ENCODE measurements around the gene EIF4E.

The EIF4E gene

GRCh38 chr4:98861100-98861884 lies 67.6 kb downstream of the EIF4E start:
- Histone ChIP-seq H2BK5ac (ENCODE audit: low read depth, low read length, poor library complexity, severe bottlenecking) (no peak overlapping the region), H3K79me1 (replicated peaks; ENCODE audit: low read length, poor library complexity, severe bottlenecking) (no peaks in the 10 kb centered on the region), H3K9me3 (ENCODE audit: control insufficient read depth, low read length) (no peaks in the 10 kb centered on the region), H4K8ac (ENCODE audit: low read length) (no peak overlapping the region), H2AK5ac (ENCODE audit: low read length, severe bottlenecking) (no peak overlapping the region), H3K4me3 (ENCODE audit: insufficient read depth in 1 of 2, low read depth in 1 of 2, low read length in 2 of 2) (no peak overlapping the region), H2BK12ac (ENCODE audit: low read length in 2 of 2) (no peak overlapping the region), H3K4me2 (ENCODE audit: low read length, poor library complexity, severe bottlenecking) (no peak overlapping the region), H3K9ac (ENCODE audit: low read length) (no peak overlapping the region), H2BK120ac (ENCODE audit: low read depth, low read length) (no peak overlapping the region), H3K27ac (ENCODE audit: low read length, poor library complexity, severe bottlenecking) (no peak overlapping the region), H2BK15ac (ENCODE audit: low read depth, poor library complexity, severe bottlenecking) (no peak overlapping the region), H4K91ac (ENCODE audit: low read length) (no peak overlapping the region), H3K4me1 (ENCODE audit: control insufficient read depth, insufficient read depth, low read depth, low read length) (no peaks in the 10 kb centered on the region), H2AFZ (ENCODE audit: low read depth, low read length) (no peak overlapping the region), H3K14ac (ENCODE audit: low read length in 2 of 2) (no peak overlapping the region), H3K18ac (ENCODE audit: low read depth in 1 of 2, low read length in 2 of 2) (no peak overlapping the region), H3K36me3 (ENCODE audit: control insufficient read depth in 1 of 2, insufficient read depth in 2 of 2, low read depth in 1 of 2, low read length in 2 of 2) (no peaks in the 10 kb centered on the region), H3K23ac (ENCODE audit: low read length in 2 of 2) (no peak overlapping the region), H3K27me3 (ENCODE audit: control insufficient read depth in 1 of 2, insufficient read depth in 1 of 2, low read length in 2 of 2) (no peaks in the 10 kb centered on the region), H3K4ac (ENCODE audit: low read depth in 1 of 2, low read length in 2 of 2) (no peak overlapping the region)
- WGBS = 90% methylated on average over 2 of the region's 3 CpGs
- DNase-seq = no peak

GRCh38 chr4:98851806-98852205 lies 77.1 kb downstream of the EIF4E start:
- no peak overlapping the region for H3K4me2 ChIP-seq (ENCODE audit: low read length, poor library complexity, severe bottlenecking)
- no peaks in the 10 kb centered on the region for H3K36me3 ChIP-seq (ENCODE audit: control insufficient read depth in 1 of 2, insufficient read depth in 2 of 2, low read depth in 1 of 2, low read length in 2 of 2)

GRCh38 chr4:98850937-98851336 lies 78.0 kb downstream of the EIF4E start:
- Histone ChIP-seq H2BK12ac (ENCODE audit: low read length in 2 of 2) (no peak overlapping the region), H3K27ac (ENCODE audit: low read length, poor library complexity, severe bottlenecking) (no peak overlapping the region), H4K8ac (ENCODE audit: low read length) (no peak overlapping the region), H2BK5ac (ENCODE audit: low read depth, low read length, poor library complexity, severe bottlenecking) (no peak overlapping the region), H3K9me3 (ENCODE audit: control insufficient read depth, low read length) (peaks cover 4% of the 10 kb centered on the region), H2AFZ (ENCODE audit: low read depth, low read length) (no peak overlapping the region), H2BK15ac (ENCODE audit: low read depth, poor library complexity, severe bottlenecking) (no peak overlapping the region), H3K23ac (ENCODE audit: low read length in 2 of 2) (no peak overlapping the region), H3K27me3 (ENCODE audit: control insufficient read depth in 1 of 2, insufficient read depth in 1 of 2, low read length in 2 of 2) (no peaks in the 10 kb centered on the region), H3K79me1 (replicated peaks; ENCODE audit: low read length, poor library complexity, severe bottlenecking) (no peaks in the 10 kb centered on the region), H3K18ac (ENCODE audit: low read depth in 1 of 2, low read length in 2 of 2) (no peak overlapping the region), H4K91ac (ENCODE audit: low read length) (no peak overlapping the region), H2AK5ac (ENCODE audit: low read length, severe bottlenecking) (no peak overlapping the region), H3K9ac (ENCODE audit: low read length) (no peak overlapping the region), H3K14ac (ENCODE audit: low read length in 2 of 2) (no peak overlapping the region), H3K4me3 (ENCODE audit: insufficient read depth in 1 of 2, low read depth in 1 of 2, low read length in 2 of 2) (no peak overlapping the region), H3K4ac (ENCODE audit: low read depth in 1 of 2, low read length in 2 of 2) (no peak overlapping the region), H2BK120ac (ENCODE audit: low read depth, low read length) (no peak overlapping the region), H3K4me2 (ENCODE audit: low read length, poor library complexity, severe bottlenecking) (no peak overlapping the region), H3K36me3 (ENCODE audit: control insufficient read depth in 1 of 2, insufficient read depth in 2 of 2, low read depth in 1 of 2, low read length in 2 of 2) (no peaks in the 10 kb centered on the region), H3K4me1 (ENCODE audit: control insufficient read depth, insufficient read depth, low read depth, low read length) (no peaks in the 10 kb centered on the region)
- DNase-seq = no peak

More at GRCh38 chr4:98851806-98852205, 77.1 kb downstream of the EIF4E start:
- H3K4ac ChIP-seq (ENCODE audit: low read depth in 1 of 2, low read length in 2 of 2) = no peak overlapping the region
- H3K23ac ChIP-seq (ENCODE audit: low read length in 2 of 2) = no peak overlapping the region
- H3K79me1 ChIP-seq (replicated peaks; ENCODE audit: low read length, poor library complexity, severe bottlenecking) = no peaks in the 10 kb centered on the region
- no peak overlapping the region for H2BK5ac ChIP-seq (ENCODE audit: low read depth, low read length, poor library complexity, severe bottlenecking)
- peak; percentile 59 for DNase-seq
- no peaks in the 10 kb centered on the region for H3K27me3 ChIP-seq (ENCODE audit: control insufficient read depth in 1 of 2, insufficient read depth in 1 of 2, low read length in 2 of 2)
- no peaks in the 10 kb centered on the region for H3K9me3 ChIP-seq (ENCODE audit: control insufficient read depth, low read length)
- no CpG with 5 or more reads among the region's 3 CpGs for WGBS
- H4K8ac ChIP-seq (ENCODE audit: low read length) = no peak overlapping the region
- no peaks in the 10 kb centered on the region for H3K4me1 ChIP-seq (ENCODE audit: control insufficient read depth, insufficient read depth, low read depth, low read length)
- no peak overlapping the region for H3K9ac ChIP-seq (ENCODE audit: low read length)
- no peak overlapping the region for H3K27ac ChIP-seq (ENCODE audit: low read length, poor library complexity, severe bottlenecking)
- H2BK15ac ChIP-seq (ENCODE audit: low read depth, poor library complexity, severe bottlenecking) = no peak overlapping the region
- H3K4me3 ChIP-seq (ENCODE audit: insufficient read depth in 1 of 2, low read depth in 1 of 2, low read length in 2 of 2) = no peak overlapping the region
- no peak overlapping the region for H2AK5ac ChIP-seq (ENCODE audit: low read length, severe bottlenecking)
- H3K14ac ChIP-seq (ENCODE audit: low read length in 2 of 2) = no peak overlapping the region
- H3K18ac ChIP-seq (ENCODE audit: low read depth in 1 of 2, low read length in 2 of 2) = no peak overlapping the region
- H2BK12ac ChIP-seq (ENCODE audit: low read length in 2 of 2) = no peak overlapping the region
- no peak overlapping the region for H2AFZ ChIP-seq (ENCODE audit: low read depth, low read length)
- no peak overlapping the region for H2BK120ac ChIP-seq (ENCODE audit: low read depth, low read length)
- no peak overlapping the region for H4K91ac ChIP-seq (ENCODE audit: low read length)

- H3K23ac ChIP-seq (ENCODE audit: low read length in 2 of 2) = no peak overlapping the region
- DNase-seq = no peak
- H2AK5ac ChIP-seq (ENCODE audit: low read length, severe bottlenecking) = no peak overlapping the region
- no peak overlapping the region for H4K91ac ChIP-seq (ENCODE audit: low read length)
- no peak overlapping the region for H3K4me3 ChIP-seq (ENCODE audit: insufficient read depth in 1 of 2, low read depth in 1 of 2, low read length in 2 of 2)
- H3K4ac ChIP-seq (ENCODE audit: low read depth in 1 of 2, low read length in 2 of 2) = no peak overlapping the region
- no peak overlapping the region for H3K14ac ChIP-seq (ENCODE audit: low read length in 2 of 2)
- no peak overlapping the region for H3K27ac ChIP-seq (ENCODE audit: low read length, poor library complexity, severe bottlenecking)
- no peak overlapping the region for H2BK15ac ChIP-seq (ENCODE audit: low read depth, poor library complexity, severe bottlenecking)
- no peaks in the 10 kb centered on the region for H3K79me1 ChIP-seq (replicated peaks; ENCODE audit: low read length, poor library complexity, severe bottlenecking)
- H3K4me2 ChIP-seq (ENCODE audit: low read length, poor library complexity, severe bottlenecking) = no peak overlapping the region
- H3K18ac ChIP-seq (ENCODE audit: low read depth in 1 of 2, low read length in 2 of 2) = no peak overlapping the region
- 61% methylated on average over 1 of the region's 1 CpG for WGBS
- H2BK5ac ChIP-seq (ENCODE audit: low read depth, low read length, poor library complexity, severe bottlenecking) = no peak overlapping the region
- peak overlapping the region; percentile 28 for H4K8ac ChIP-seq (ENCODE audit: low read length)
- H2AFZ ChIP-seq (ENCODE audit: low read depth, low read length) = no peak overlapping the region
- no peaks in the 10 kb centered on the region for H3K36me3 ChIP-seq (ENCODE audit: control insufficient read depth in 1 of 2, insufficient read depth in 2 of 2, low read depth in 1 of 2, low read length in 2 of 2)
- H2BK120ac ChIP-seq (ENCODE audit: low read depth, low read length) = no peak overlapping the region
- H2BK12ac ChIP-seq (ENCODE audit: low read length in 2 of 2) = no peak overlapping the region
- peaks cover 13% of the 10 kb centered on the region for H3K9me3 ChIP-seq (ENCODE audit: control insufficient read depth, low read length)
- H3K4me1 ChIP-seq (ENCODE audit: control insufficient read depth, insufficient read depth, low read depth, low read length) = no peaks in the 10 kb centered on the region
- H3K9ac ChIP-seq (ENCODE audit: low read length) = no peak overlapping the region
- H3K27me3 ChIP-seq (ENCODE audit: control insufficient read depth in 1 of 2, insufficient read depth in 1 of 2, low read length in 2 of 2) = no peaks in the 10 kb centered on the region
Measured at GRCh38 chr4:98848448-98848847, 80.5 kb downstream of the EIF4E start.
